ENCODE measurements around the gene PSG3.
"Not testable (repeated sequence)": the region's sequence is repeated elsewhere in the genome, so short reads cannot be mapped to it uniquely, and the experiment has no call there.

PSG3 gene

DNA sequence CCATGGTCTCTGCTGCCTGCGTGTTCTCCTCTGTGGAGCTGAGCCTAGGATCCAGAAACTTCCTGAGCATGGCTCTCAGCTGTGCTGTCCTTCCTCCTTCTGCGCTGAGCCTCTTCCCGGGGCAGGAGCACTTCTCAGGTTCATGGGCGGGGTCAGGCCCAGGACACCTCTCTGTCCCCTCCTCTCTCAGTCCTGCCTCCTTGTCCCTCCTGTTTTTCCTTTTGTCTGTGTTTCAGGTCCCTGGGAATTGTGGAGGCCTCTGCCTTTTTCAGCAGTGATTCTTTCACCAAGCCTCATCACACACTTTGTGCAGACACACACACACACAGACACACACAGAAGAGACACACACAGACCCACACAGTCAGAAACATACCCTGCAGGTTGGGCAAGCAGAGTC, at the start of gene PSG3:
Gene PSG3 (minus strand): TSS at position 101 of the 400 bp plus-strand sequence. CDS start 97 bp downstream, at position 4.
- H3K36me3 ChIP-seq (ENCODE audit: low read length); H2AFZ ChIP-seq (ENCODE audit: low read depth, low read length, severe bottlenecking); H3K79me2 ChIP-seq (ENCODE audit: insufficient read depth, low read length); H3F3A ChIP-seq (ENCODE audit: insufficient read depth); H3K27ac ChIP-seq (ENCODE audit: low read depth, low read length); H3K9me3 ChIP-seq (ENCODE audit: insufficient read depth, low read length); H3K9me2 ChIP-seq (replicated peaks; ENCODE audit: insufficient read depth, low read length); H3K9ac ChIP-seq (ENCODE audit: low read length); H4K20me1 ChIP-seq (ENCODE audit: low read depth, low read length); H3K4me3 ChIP-seq (ENCODE audit: insufficient read depth, low read length, poor library complexity, severe bottlenecking); H3K27me3 ChIP-seq (ENCODE audit: low read length); H3K4me2 ChIP-seq (ENCODE audit: low read depth, low read length, poor library complexity, severe bottlenecking): not testable (repeated sequence)

DNA sequence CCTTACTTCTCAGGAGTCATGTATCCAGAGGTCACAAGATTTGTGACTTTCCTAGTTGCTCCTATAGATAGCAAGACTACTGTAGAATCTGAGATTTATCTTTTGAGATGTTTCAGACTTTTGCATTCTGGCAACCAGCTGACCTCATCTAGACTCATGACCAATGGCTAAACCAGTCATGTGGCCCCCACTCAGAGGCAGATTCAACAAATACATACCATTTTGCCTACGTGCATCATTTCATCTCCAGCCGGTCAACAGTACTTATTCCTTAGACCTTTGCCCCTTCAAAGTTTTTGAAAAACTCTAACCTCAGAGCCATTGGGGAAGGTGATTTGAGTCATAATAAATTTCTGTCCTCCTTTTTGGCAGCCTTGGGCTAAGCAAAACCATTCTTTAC, 48.5 kb upstream of the PSG3 start:
- not testable (repeated sequence) for H3K4me3 ChIP-seq (ENCODE audit: insufficient read depth, low read length, poor library complexity, severe bottlenecking); H3K4me2 ChIP-seq (ENCODE audit: low read depth, low read length, poor library complexity, severe bottlenecking); H3K27me3 ChIP-seq (ENCODE audit: low read length); H3F3A ChIP-seq (ENCODE audit: insufficient read depth); H3K9me2 ChIP-seq (replicated peaks; ENCODE audit: insufficient read depth, low read length); H3K36me3 ChIP-seq (ENCODE audit: low read length); H4K20me1 ChIP-seq (ENCODE audit: low read depth, low read length); H3K9ac ChIP-seq (ENCODE audit: low read length); H2AFZ ChIP-seq (ENCODE audit: low read depth, low read length, severe bottlenecking); H3K79me2 ChIP-seq (ENCODE audit: insufficient read depth, low read length); H3K27ac ChIP-seq (ENCODE audit: low read depth, low read length)
- H3K9me3 ChIP-seq (ENCODE audit: insufficient read depth, low read length) = peaks cover 12% of the 10 kb centered on the region; the same call in 1 of the 2 replicates

DNA sequence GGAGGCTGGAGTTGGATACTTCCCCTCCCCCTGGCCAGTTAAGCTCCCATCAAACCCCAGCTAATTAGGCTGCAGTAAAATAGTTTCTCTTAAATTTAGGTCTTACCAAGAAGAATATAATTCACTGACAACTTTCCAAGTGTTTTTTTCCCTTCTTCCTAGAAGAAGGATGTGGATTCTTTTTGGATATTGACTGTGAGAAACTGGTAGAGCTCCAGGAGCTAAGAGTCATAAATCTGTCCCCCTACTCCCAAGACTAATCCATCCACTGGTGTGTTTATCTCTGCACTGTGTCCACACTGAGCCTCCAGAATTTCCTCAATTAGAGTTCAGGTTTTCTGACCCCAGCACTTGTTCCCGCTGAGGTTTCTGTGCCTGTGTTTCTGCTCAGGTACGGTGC, 47.5 kb upstream of the PSG3 start:
- not testable (repeated sequence) for H3K79me2 ChIP-seq (ENCODE audit: insufficient read depth, low read length); H3K4me3 ChIP-seq (ENCODE audit: insufficient read depth, low read length, poor library complexity, severe bottlenecking); H3K4me2 ChIP-seq (ENCODE audit: low read depth, low read length, poor library complexity, severe bottlenecking); H4K20me1 ChIP-seq (ENCODE audit: low read depth, low read length); H3K9me3 ChIP-seq (ENCODE audit: insufficient read depth, low read length); H3K9me2 ChIP-seq (replicated peaks; ENCODE audit: insufficient read depth, low read length); H3K36me3 ChIP-seq (ENCODE audit: low read length); H3K27me3 ChIP-seq (ENCODE audit: low read length); H2AFZ ChIP-seq (ENCODE audit: low read depth, low read length, severe bottlenecking); H3F3A ChIP-seq (ENCODE audit: insufficient read depth); H3K9ac ChIP-seq (ENCODE audit: low read length); H3K27ac ChIP-seq (ENCODE audit: low read depth, low read length)

DNA sequence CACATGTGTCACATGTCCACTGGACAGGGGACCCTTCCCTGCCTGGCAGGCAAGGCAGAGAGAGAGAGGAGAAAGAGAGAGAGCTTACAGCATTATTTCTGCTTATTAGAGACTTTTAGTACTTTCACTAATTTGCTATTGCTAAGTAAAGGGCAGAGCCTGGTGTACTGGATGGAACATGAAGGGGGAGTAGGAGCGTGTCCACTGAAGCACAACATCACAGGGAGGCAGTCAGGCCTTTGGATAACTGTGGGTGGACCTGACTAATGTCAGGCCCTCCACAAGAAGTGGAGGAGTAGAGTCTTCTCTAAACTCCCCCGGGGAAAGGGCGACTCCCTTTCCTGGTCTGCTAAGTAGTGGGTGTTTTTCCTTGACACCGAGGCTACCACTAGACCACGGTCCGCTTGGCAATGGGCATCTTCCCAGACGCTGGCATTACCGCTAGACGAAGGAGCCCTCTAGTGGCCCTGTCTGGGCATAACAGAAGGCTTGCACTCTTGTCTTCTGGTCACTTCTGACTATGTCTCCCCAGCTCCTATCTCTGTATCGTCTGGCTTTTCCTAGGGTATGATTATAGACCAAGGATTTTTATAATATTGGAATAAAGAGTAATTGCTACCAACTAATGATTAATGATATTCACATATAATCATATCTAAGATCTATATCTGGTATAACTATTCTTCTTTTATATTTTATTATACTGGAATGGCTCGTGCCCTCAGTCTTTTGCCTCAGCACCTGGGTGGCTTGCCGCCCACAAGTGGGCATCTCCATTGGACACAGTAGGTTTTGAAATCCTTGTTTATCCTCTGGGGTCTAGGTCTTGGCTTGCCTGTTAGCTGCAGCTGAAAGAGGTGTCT, 36.7 kb upstream of the PSG3 start:
- TF ChIP-seq, protein P1, sequence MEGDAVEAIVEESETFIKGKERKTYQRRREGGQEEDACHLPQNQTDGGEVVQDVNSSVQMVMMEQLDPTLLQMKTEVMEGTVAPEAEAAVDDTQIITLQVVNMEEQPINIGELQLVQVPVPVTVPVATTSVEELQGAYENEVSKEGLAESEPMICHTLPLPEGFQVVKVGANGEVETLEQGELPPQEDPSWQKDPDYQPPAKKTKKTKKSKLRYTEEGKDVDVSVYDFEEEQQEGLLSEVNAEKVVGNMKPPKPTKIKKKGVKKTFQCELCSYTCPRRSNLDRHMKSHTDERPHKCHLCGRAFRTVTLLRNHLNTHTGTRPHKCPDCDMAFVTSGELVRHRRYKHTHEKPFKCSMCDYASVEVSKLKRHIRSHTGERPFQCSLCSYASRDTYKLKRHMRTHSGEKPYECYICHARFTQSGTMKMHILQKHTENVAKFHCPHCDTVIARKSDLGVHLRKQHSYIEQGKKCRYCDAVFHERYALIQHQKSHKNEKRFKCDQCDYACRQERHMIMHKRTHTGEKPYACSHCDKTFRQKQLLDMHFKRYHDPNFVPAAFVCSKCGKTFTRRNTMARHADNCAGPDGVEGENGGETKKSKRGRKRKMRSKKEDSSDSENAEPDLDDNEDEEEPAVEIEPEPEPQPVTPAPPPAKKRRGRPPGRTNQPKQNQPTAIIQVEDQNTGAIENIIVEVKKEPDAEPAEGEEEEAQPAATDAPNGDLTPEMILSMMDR (IDR thresholded peaks at IDR 0.05; ENCODE audit: insufficient read depth, low read length, poor library complexity, severe bottlenecking) = peak; percentile 22
- not testable (repeated sequence) for H3K9ac ChIP-seq (ENCODE audit: low read length); H3K36me3 ChIP-seq (ENCODE audit: low read length); H3K4me3 ChIP-seq (ENCODE audit: insufficient read depth, low read length, poor library complexity, severe bottlenecking); H3F3A ChIP-seq (ENCODE audit: insufficient read depth); H4K20me1 ChIP-seq (ENCODE audit: low read depth, low read length); H3K9me2 ChIP-seq (replicated peaks; ENCODE audit: insufficient read depth, low read length); H3K4me2 ChIP-seq (ENCODE audit: low read depth, low read length, poor library complexity, severe bottlenecking); H3K27ac ChIP-seq (ENCODE audit: low read depth, low read length); H2AFZ ChIP-seq (ENCODE audit: low read depth, low read length, severe bottlenecking); H3K9me3 ChIP-seq (ENCODE audit: insufficient read depth, low read length); H3K79me2 ChIP-seq (ENCODE audit: insufficient read depth, low read length); H3K27me3 ChIP-seq (ENCODE audit: low read length)

DNA sequence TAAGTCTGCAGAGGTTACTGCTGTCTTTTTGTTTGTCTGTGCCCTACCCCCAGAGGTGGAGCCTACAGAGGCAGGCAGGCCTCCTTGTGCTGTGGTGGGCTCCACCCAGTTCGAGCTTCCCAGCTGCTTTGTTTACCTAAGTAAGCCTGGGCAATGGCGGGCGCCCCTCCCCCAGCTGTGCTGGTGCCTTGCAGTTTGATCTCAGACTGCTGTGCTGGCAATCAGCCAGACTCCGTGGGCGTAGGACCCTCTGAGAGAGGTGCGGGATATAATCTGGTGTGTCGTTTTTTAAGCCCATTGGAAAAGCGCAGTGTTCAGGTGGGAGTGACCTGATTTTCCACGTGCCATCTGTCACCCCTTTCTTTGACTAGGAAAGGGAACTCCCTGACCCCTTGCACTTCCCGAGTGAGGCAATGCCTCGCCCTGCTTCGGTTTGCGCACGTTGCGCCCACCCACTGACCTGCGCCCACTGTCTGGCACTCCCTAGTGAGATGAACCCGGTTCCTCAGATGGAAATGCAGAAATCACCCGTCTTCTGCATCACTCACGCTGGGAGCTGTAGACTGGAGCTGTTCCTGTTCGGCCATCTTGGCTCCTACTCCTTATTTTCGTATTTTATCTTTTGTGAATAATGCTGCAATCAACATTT, 34.4 kb upstream of the PSG3 start:
- not testable (repeated sequence) for H3K4me2 ChIP-seq (ENCODE audit: low read depth, low read length, poor library complexity, severe bottlenecking); H3K4me3 ChIP-seq (ENCODE audit: insufficient read depth, low read length, poor library complexity, severe bottlenecking); H3K9ac ChIP-seq (ENCODE audit: low read length)

More for the DNA sequence above, 34.4 kb upstream of the PSG3 start:
- not testable (repeated sequence) for H4K20me1 ChIP-seq (ENCODE audit: low read depth, low read length); H3K27me3 ChIP-seq (ENCODE audit: low read length); H3K36me3 ChIP-seq (ENCODE audit: low read length); H2AFZ ChIP-seq (ENCODE audit: low read depth, low read length, severe bottlenecking); H3F3A ChIP-seq (ENCODE audit: insufficient read depth); H3K79me2 ChIP-seq (ENCODE audit: insufficient read depth, low read length); H3K9me3 ChIP-seq (ENCODE audit: insufficient read depth, low read length); H3K27ac ChIP-seq (ENCODE audit: low read depth, low read length); H3K9me2 ChIP-seq (replicated peaks; ENCODE audit: insufficient read depth, low read length)
